HepG2 (cell line): Measurements from ENCODE around the gene TTBK1. TPM values are rescaled to one million over a fixed set of nuclear protein-coding genes. Genes with fewer than 3 reads are reported as not detected.

ENCODE experiments used
- ATAC-seq: fragments of 200-7000 bp; cut with Tn5 transposase; 3 replicates; pipeline ENCODE4 v1.9.1; 2020; ENCODE audit warnings: mild to moderate bottlenecking, moderate library complexity
- BruUV-seq: library from RNA; stranded (reverse); fragments of 400-500 nt; replicated peaks from 2 replicates; lab custom pipeline; 2021; lab: Mats Ljungman, UMichigan
- CTCF ChIA-PET: fragments of 300-600 bp; formaldehyde crosslinking; extraction: SDS; loops from one replicate; lab custom pipeline; 2021; ENCODE audit warnings: low total read pairs, inconsistent platforms, low intra/inter-chr PET ratio; lab: Yijun Ruan, JAX
- POLR2A ChIA-PET: fragments of 350-600 bp; sonication (Branson Sonifier 250); formaldehyde crosslinking; loops from one replicate; lab custom pipeline; 2020; ENCODE audit warnings: antibody characterized with exemption, inconsistent platforms; lab: Yijun Ruan, JAX
- DNase-seq: peaks from one replicate; pipeline ENCODE4 v3.0.0-alpha.2; 2015; ENCODE audit warnings: low spot score
- FAIRE-seq: peaks from 3 replicates; lab custom pipeline; 2011; peaks lifted over from hg19 to GRCh38; lab: Jason Lieb, UNC
- H2AFZ ChIP-seq: one replicate; pipeline ENCODE4 v1.6.1; 2011; ENCODE audit warnings: low read length, inconsistent platforms
- H3K27ac ChIP-seq: fragments of 300-600 bp; 3 replicates; pipeline ENCODE4 v1.8.0; 2011; ENCODE audit warnings: mixed run types, mild to moderate bottlenecking, mixed read lengths, low read length, inconsistent platforms; ENCODE audit not compliant: insufficient read depth; ENCODE audit errors: extremely low read length
- H3K27me3 ChIP-seq, 2 experiments: fragments of 200-600 bp in 1 of 2; 2 replicates in 1 of 2; 3 replicates in 1 of 2; pipeline versions ENCODE4 v1.6.0 to v1.8.0; 2011; ENCODE audit warnings: low read length in 2 of 2, mild to moderate bottlenecking in 2 of 2, moderate library complexity in 2 of 2, inconsistent platforms in 1 of 2; ENCODE audit not compliant: insufficient read depth in 2 of 2, control insufficient read depth in 1 of 2
- H3K36me3 ChIP-seq, 2 experiments: fragments of 200-600 bp in 1 of 2; replicated peaks in 1 of 2; 2 replicates in 1 of 2; 3 replicates in 1 of 2; pipeline versions ENCODE4 v1.5.1 to v1.8.0; 2011; ENCODE audit warnings: low read length in 2 of 2, inconsistent platforms in 1 of 2; ENCODE audit not compliant: insufficient read depth in 2 of 2, control insufficient read depth in 1 of 2
- H3K4me1 ChIP-seq: 2 replicates; pipeline ENCODE4 v1.5.1; 2012; ENCODE audit warnings: low read length, inconsistent platforms; ENCODE audit not compliant: insufficient read depth
- H3K4me2 ChIP-seq: 2 replicates; pipeline ENCODE4 v1.6.0; 2011; ENCODE audit warnings: low read depth, low read length, inconsistent platforms
- H3K4me3 ChIP-seq, 3 experiments: fragments of 200-600 bp in 1 of 3; sonication (generic), shearing (Covaris generic) in 1 of 3; replicated peaks in 1 of 3; 2 replicates each; pipeline ENCODE4 v1.5.1; 2011 to 2016; ENCODE audit warnings: low read length in 3 of 3, inconsistent platforms in 2 of 3, low read depth in 2 of 3, mild to moderate bottlenecking in 2 of 3, control low read depth in 1 of 3, mixed read lengths in 1 of 3; ENCODE audit not compliant: insufficient read depth in 1 of 3
- H3K79me2 ChIP-seq: one replicate; pipeline ENCODE4 v1.6.1; 2011; ENCODE audit warnings: low read length, inconsistent platforms; ENCODE audit not compliant: insufficient read depth
- H3K9ac ChIP-seq: 2 replicates; pipeline ENCODE4 v1.6.0; 2011; ENCODE audit warnings: mild to moderate bottlenecking, low read depth, low read length, inconsistent platforms; ENCODE audit not compliant: insufficient read depth
- H3K9me3 ChIP-seq: 2 replicates; pipeline ENCODE4 v1.5.1; 2012; ENCODE audit warnings: mild to moderate bottlenecking, low read length
- H4K20me1 ChIP-seq: 2 replicates; pipeline ENCODE4 v1.6.0; 2011; ENCODE audit warnings: inconsistent platforms, mild to moderate bottlenecking, low read length, moderate library complexity; ENCODE audit not compliant: insufficient read depth
- ARNT ChIP-seq: fragments of 450-650 bp; IDR thresholded peaks from 2 replicates; pipeline ENCODE4 v1.6.1; 2017
- ATM ChIP-seq: fragments of 450-650 bp; IDR thresholded peaks from 2 replicates; pipeline ENCODE4 v1.7.1; 2017; ENCODE audit warnings: mild to moderate bottlenecking, borderline replicate concordance
- CREB1 ChIP-seq, 2 experiments: fragments of 450-650 bp in 1 of 2; IDR thresholded peaks; 2 replicates each; pipeline ENCODE4 v1.6.1; 2016 to 2017; ENCODE audit warnings: control low read depth in 1 of 2, mild to moderate bottlenecking in 1 of 2, missing compliant biosample characterization in 1 of 2, missing genetic modification characterization in 1 of 2
- ETV5 ChIP-seq: IDR thresholded peaks from 2 replicates; pipeline ENCODE4 v1.6.1; 2018; ENCODE audit warnings: missing biosample characterization, missing genetic modification reagents, inconsistent platforms, borderline replicate concordance
- FOXK2 ChIP-seq: fragments of 450-650 bp; IDR thresholded peaks from 2 replicates; pipeline ENCODE4 v1.6.1; 2016
- FOXO1 ChIP-seq: sonication (generic); formaldehyde crosslinking; IDR thresholded peaks from 2 replicates; pipeline ENCODE4 v1.4.0; 2020; ENCODE audit warnings: missing genetic modification reagents
- GABPB1 ChIP-seq: IDR thresholded peaks from 2 replicates; pipeline ENCODE4 v1.6.1; 2016; ENCODE audit warnings: mild to moderate bottlenecking, missing genetic modification reagents, moderate library complexity, missing compliant biosample characterization
- HHEX ChIP-seq: IDR thresholded peaks from 2 replicates; pipeline ENCODE4 v1.6.1; 2016; ENCODE audit warnings: control low read depth
- IKZF1 ChIP-seq: fragments of 450-650 bp; IDR thresholded peaks from 2 replicates; pipeline ENCODE4 v1.7.1; 2016
- ISX ChIP-seq: sonication (generic); formaldehyde crosslinking; conservative IDR thresholded peaks from 2 replicates; pipeline ENCODE4 v1.5.0; 2020; ENCODE audit warnings: missing genetic modification reagents
- MAFF ChIP-seq: IDR thresholded peaks from 2 replicates; pipeline ENCODE4 v1.6.1; 2011; ENCODE audit warnings: low read depth, low read length, improper control_type of control experiment
- NFIC ChIP-seq: IDR thresholded peaks from 2 replicates; pipeline ENCODE4 v1.6.1; 2012; ENCODE audit warnings: mild to moderate bottlenecking, low read length, inconsistent platforms
- POGZ ChIP-seq: sonication (generic); formaldehyde crosslinking; IDR thresholded peaks from 2 replicates; pipeline ENCODE4 v1.4.0; 2020; ENCODE audit warnings: mild to moderate bottlenecking, missing genetic modification reagents
- RAD51 ChIP-seq: fragments of 450-650 bp; IDR thresholded peaks from 2 replicates; pipeline ENCODE4 v1.6.1; 2016; ENCODE audit warnings: borderline replicate concordance
- RBM22 ChIP-seq: fragments of 200-400 bp; formaldehyde crosslinking; optimal IDR thresholded peaks from 2 replicates; pipeline ENCODE3; 2017; ENCODE audit warnings: mild to moderate bottlenecking, low read length, moderate library complexity
- TEAD3 ChIP-seq: optimal IDR thresholded peaks from 2 replicates; pipeline ENCODE3; 2016; ENCODE audit warnings: borderline replicate concordance
- ZBTB1 ChIP-seq: sonication (generic); formaldehyde crosslinking; IDR thresholded peaks from 2 replicates; pipeline ENCODE4 v1.4.0; 2020; ENCODE audit warnings: missing genetic modification reagents, borderline replicate concordance
- ZBTB8A ChIP-seq: sonication (generic); formaldehyde crosslinking; IDR thresholded peaks from 2 replicates; pipeline ENCODE4 v1.4.0; 2020; ENCODE audit warnings: mild to moderate bottlenecking, low read depth, missing genetic modification reagents, borderline replicate concordance
- ZFP82 ChIP-seq: sonication (generic); formaldehyde crosslinking; IDR thresholded peaks from 2 replicates; pipeline ENCODE4 v1.5.1; 2020; ENCODE audit warnings: mild to moderate bottlenecking, missing genetic modification reagents, borderline replicate concordance
- ZNF629 ChIP-seq: sonication (generic); formaldehyde crosslinking; conservative IDR thresholded peaks from 2 replicates; pipeline ENCODE4 v1.5.0; 2020; ENCODE audit warnings: missing genetic modification reagents
- WGBS: methylation state at CpG from one replicate; pipeline ENCODE4 v1.1.6; 2017; ENCODE audit warnings: low lambda C conversion rate; 5-methylcytosine and 5-hydroxymethylcytosine counted together
- in situ Hi-C: cut with HindIII; loops from 2 replicates; pipeline ENCODE4 v1.10.0; 2017; ENCODE audit warnings: low pct_unique_long_range_greater_than_20kb; ENCODE audit not compliant: extremely low pct_ligation_motif_present
- intact Hi-C: fragments of 100-400 bp; cut with micrococcal nuclease; formaldehyde crosslinking; loops from one replicate; pipeline ENCODE4 v1.10.0; 2022; ENCODE audit not compliant: unreplicated experiment
- polyA plus RNA-seq, 8 experiments: library from polyadenylated mRNA; depleted of rRNA in 3 of 8; stranded (reverse) in 7 of 8; unstranded in 1 of 8; fragments of >200 nt; fragmentation: Illumina TruSeq in 4 of 8; extraction: Trizol in 4 of 8; gene quantifications; 2 replicates each; pipeline versions ENCODE4 v1.2.1 to v1.2.3, GENCODE V29; 2011 to 2016; ENCODE audit warnings: low read depth in 4 of 8, missing spikeins in 1 of 8, mixed read lengths in 1 of 8; ENCODE audit not compliant: insufficient read depth in 1 of 8
- total RNA-seq, 5 experiments: library from RNA; depleted of rRNA; stranded (reverse); fragments of >200 nt; fragmentation: Illumina TruSeq; extraction: Trizol; gene quantifications; 2 replicates each; pipeline ENCODE4 v1.2.3, GENCODE V29; 2016; ENCODE audit warnings: low read depth in 1 of 5
- TF ChIP-seq, protein P1 (sequence below): IDR thresholded peaks from 2 replicates; pipeline ENCODE4 v1.6.1; 2012; ENCODE audit warnings: inconsistent platforms
- TF ChIP-seq, protein P2 (sequence below): sonication (generic); formaldehyde crosslinking; IDR thresholded peaks from 2 replicates; pipeline ENCODE4 v1.4.0; 2020; ENCODE audit warnings: missing genetic modification reagents
- TF ChIP-seq, protein P3 (sequence below): fragments of 450-650 bp; IDR thresholded peaks from 2 replicates; pipeline ENCODE4 v1.6.1; 2016

TTBK1 gene
- total and polyA plus RNA-seq, 2 of the 13 experiments (the other 11 are each of a cell fraction or from before 2014, with no cell fraction given): 0.24 to 0.33 TPM

DNA sequence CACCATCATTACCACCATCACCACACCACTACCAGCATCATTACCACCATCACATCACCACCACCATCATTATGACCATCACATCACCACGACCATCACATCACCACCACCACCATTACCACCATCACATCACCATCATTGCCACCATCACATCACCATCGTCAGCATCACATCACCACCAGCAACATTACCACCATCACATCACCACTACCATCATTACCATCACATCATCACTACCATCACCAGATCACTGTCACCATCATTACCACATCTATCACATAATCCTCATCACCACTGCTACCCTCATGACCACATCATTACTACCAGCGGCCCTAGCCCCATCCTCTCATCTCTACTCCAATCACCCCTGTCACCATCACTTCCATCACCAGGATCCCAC is 51.3 kb downstream of the TTBK1 start:
- Histone ChIP-seq H3K9me3 (no peaks in the 10 kb centered on the region), H3K4me3 (no peak overlapping the region), H3K79me2 (no peaks in the 10 kb centered on the region), H3K4me1 (peaks cover 96% of the 10 kb centered on the region), H2AFZ (no peak overlapping the region), H4K20me1 (no peaks in the 10 kb centered on the region), H3K36me3 (no peaks in the 10 kb centered on the region), H3K9ac (no peak overlapping the region), H3K27me3 (no peaks in the 10 kb centered on the region), H3K4me2 (no peak overlapping the region), H3K27ac (no peak overlapping the region)
- no peak for ATAC-seq
- WGBS: 94% methylated on average over 3 of the region's 3 CpGs
- ChIA-PET CTCF (no interaction called here), POLR2A (no interaction called here)
- no TSS peak for BruUV-seq
- no peak for DNase-seq
- FAIRE-seq: no peak
- intact Hi-C loops: no loop called here
- in situ Hi-C loops: no loop called here
- TF ChIP-seq, protein P1, sequence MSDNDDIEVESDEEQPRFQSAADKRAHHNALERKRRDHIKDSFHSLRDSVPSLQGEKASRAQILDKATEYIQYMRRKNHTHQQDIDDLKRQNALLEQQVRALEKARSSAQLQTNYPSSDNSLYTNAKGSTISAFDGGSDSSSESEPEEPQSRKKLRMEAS: no peak
- TF ChIP-seq ZBTB1 (no peak), FOXO1 (CRISPR knock-in tag) (no peak), RBM22 (no peak), HHEX (no peak), ARNT (peak; percentile 93; the same call in 1 of the 2 replicates), FOXK2 (peak; percentile 32; the same call in 1 of the 2 replicates), POGZ (CRISPR knock-in tag) (no peak), ZBTB8A (CRISPR knock-in tag) (no peak), ISX (no peak), IKZF1 (peak; percentile 93; the same call in 1 of the 2 replicates), NFIC (no peak), ZFP82 (CRISPR knock-in tag) (no peak), MAFF (no peak), ATM (0 out of 2 replicates have a peak, but pooled peaks have one; percentile 50), CREB1 (IDR thresholded peaks at IDR 0.05) (peak; percentile 83), CREB1 (CRISPR knock-in tag; IDR thresholded peaks at IDR 0.05) (no peak), ZNF629 (CRISPR knock-in tag) (no peak), GABPB1 (no peak), RAD51 (peak; percentile 22; the same call in 1 of the 2 replicates), ETV5 (CRISPR knock-in tag) (no peak), TEAD3 (CRISPR knock-in tag) (no peak)
- TF ChIP-seq, protein P2, sequence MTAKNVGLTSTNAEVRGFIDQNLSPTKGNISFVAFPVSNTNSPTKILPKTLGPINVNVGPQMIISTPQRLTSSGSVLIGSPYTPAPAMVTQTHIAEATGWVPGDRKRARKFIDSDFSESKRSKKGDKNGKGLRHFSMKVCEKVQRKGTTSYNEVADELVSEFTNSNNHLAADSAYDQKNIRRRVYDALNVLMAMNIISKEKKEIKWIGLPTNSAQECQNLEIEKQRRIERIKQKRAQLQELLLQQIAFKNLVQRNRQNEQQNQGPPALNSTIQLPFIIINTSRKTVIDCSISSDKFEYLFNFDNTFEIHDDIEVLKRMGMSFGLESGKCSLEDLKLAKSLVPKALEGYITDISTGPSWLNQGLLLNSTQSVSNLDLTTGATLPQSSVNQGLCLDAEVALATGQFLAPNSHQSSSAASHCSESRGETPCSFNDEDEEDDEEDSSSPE (CRISPR knock-in tag): no peak
- TF ChIP-seq, protein P3, sequence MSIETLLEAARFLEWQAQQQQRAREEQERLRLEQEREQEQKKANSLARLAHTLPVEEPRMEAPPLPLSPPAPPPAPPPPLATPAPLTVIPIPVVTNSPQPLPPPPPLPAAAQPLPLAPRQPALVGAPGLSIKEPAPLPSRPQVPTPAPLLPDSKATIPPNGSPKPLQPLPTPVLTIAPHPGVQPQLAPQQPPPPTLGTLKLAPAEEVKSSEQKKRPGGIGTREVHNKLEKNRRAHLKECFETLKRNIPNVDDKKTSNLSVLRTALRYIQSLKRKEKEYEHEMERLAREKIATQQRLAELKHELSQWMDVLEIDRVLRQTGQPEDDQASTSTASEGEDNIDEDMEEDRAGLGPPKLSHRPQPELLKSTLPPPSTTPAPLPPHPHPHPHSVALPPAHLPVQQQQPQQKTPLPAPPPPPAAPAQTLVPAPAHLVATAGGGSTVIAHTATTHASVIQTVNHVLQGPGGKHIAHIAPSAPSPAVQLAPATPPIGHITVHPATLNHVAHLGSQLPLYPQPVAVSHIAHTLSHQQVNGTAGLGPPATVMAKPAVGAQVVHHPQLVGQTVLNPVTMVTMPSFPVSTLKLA: 0 out of 2 replicates have a peak, but pooled peaks have one; percentile 15
